Stomach smooth muscle (tissue), 2 donors: Measurements from ENCODE around the gene AQP5.

Source experiments
- H3K27ac ChIP-seq: one replicate; pipeline ENCODE4 v1.7.0; 2013; ENCODE audit warnings: mild to moderate bottlenecking, low read length, inconsistent platforms
- H3K27me3 ChIP-seq, 2 donors: one replicate each; pipeline ENCODE4 v1.7.0; 2013; ENCODE audit warnings: low read length in 2 of 2; ENCODE audit not compliant: insufficient read depth in 2 of 2, control insufficient read depth in 1 of 2
- H3K36me3 ChIP-seq, 2 donors: one replicate each; pipeline ENCODE4 v1.7.0; 2013; ENCODE audit warnings: low read length in 2 of 2; ENCODE audit not compliant: control insufficient read depth in 2 of 2, insufficient read depth in 2 of 2
- H3K4me1 ChIP-seq: one replicate; pipeline ENCODE4 v1.7.0; 2013; ENCODE audit warnings: low read length; ENCODE audit not compliant: control insufficient read depth, insufficient read depth
- H3K4me3 ChIP-seq, 2 donors: one replicate each; pipeline ENCODE4 v1.7.0; 2013; ENCODE audit warnings: low read length in 2 of 2
- H3K9ac ChIP-seq, 2 donors: one replicate each; pipeline ENCODE4 v1.7.0; 2013; ENCODE audit warnings: low read length in 2 of 2, mild to moderate bottlenecking in 1 of 2
- H3K9me3 ChIP-seq, 2 donors: one replicate each; pipeline ENCODE4 v1.7.0; 2013; ENCODE audit warnings: low read length in 2 of 2; ENCODE audit not compliant: control insufficient read depth in 2 of 2
- donor health status: healthy.
- donor health status: Pancreatic carcinoma.

Gene AQP5

GRCh38 chr12:49951411-49952240 lies 10.0 kb upstream of the AQP5 start:
- Histone ChIP-seq H3K4me3 (no peak overlapping the region), H3K9ac (no peak overlapping the region), H3K4me1 (peaks cover 4% of the 10 kb centered on the region), H3K27me3 (peaks cover 26 to 27% of the 10 kb centered on the region in 2 donors), H3K9me3 (no peaks in the 10 kb centered on the region), H3K36me3 (no peaks in the 10 kb centered on the region), H3K27ac (no peak overlapping the region)

GRCh38 chr12:49952391-49953055 lies 9.1 kb upstream of the AQP5 start:
- Histone ChIP-seq H3K36me3 (no peaks in the 10 kb centered on the region), H3K4me3 (no peak overlapping the region), H3K27ac (no peak overlapping the region), H3K9me3 (no peaks in the 10 kb centered on the region), H3K27me3 (peaks cover 28 to 33% of the 10 kb centered on the region in 2 donors), H3K9ac (no peak overlapping the region), H3K4me1 (peaks cover 4% of the 10 kb centered on the region)

- peaks cover 4% of the 10 kb centered on the region for H3K4me1 ChIP-seq
- no peak overlapping the region for H3K9ac ChIP-seq
- no peak overlapping the region for H3K27ac ChIP-seq
- peaks cover 31 to 40% of the 10 kb centered on the region in 2 donors for H3K27me3 ChIP-seq
- no peaks in the 10 kb centered on the region for H3K36me3 ChIP-seq
- no peak overlapping the region for H3K4me3 ChIP-seq
- no peaks in the 10 kb centered on the region for H3K9me3 ChIP-seq
Measured at GRCh38 chr12:49953151-49953550, 8.5 kb upstream of the AQP5 start.

GRCh38 chr12:49953961-49954846 lies 7.5 kb upstream of the AQP5 start:
- H3K9me3 ChIP-seq: no peaks in the 10 kb centered on the region
- no peak overlapping the region for H3K9ac ChIP-seq
- H3K27ac ChIP-seq: no peak overlapping the region
- peaks cover 4% of the 10 kb centered on the region for H3K4me1 ChIP-seq
- H3K27me3 ChIP-seq: peaks cover 41 to 49% of the 10 kb centered on the region in 2 donors
- no peaks in the 10 kb centered on the region for H3K36me3 ChIP-seq
- H3K4me3 ChIP-seq: no peak overlapping the region

GRCh38 chr12:49954863-49955830 lies 6.5 kb upstream of the AQP5 start:
- H3K27me3 ChIP-seq: peaks cover 49 to 58% of the 10 kb centered on the region in 2 donors
- no peaks in the 10 kb centered on the region for H3K9me3 ChIP-seq
- no peaks in the 10 kb centered on the region for H3K36me3 ChIP-seq
- H3K4me3 ChIP-seq: no peak overlapping the region
- H3K4me1 ChIP-seq: peaks cover 4% of the 10 kb centered on the region
- no peak overlapping the region for H3K27ac ChIP-seq
- no peak overlapping the region for H3K9ac ChIP-seq

- no peaks in the 10 kb centered on the region for H3K9me3 ChIP-seq
- H3K36me3 ChIP-seq: no peaks in the 10 kb centered on the region
- H3K4me1 ChIP-seq: peaks cover 6% of the 10 kb centered on the region
- no peak overlapping the region for H3K9ac ChIP-seq
- peaks cover 57 to 68% of the 10 kb centered on the region in 2 donors for H3K27me3 ChIP-seq
- no peak overlapping the region for H3K27ac ChIP-seq
- H3K4me3 ChIP-seq: no peak overlapping the region
Measured at GRCh38 chr12:49955899-49956662, 5.6 kb upstream of the AQP5 start.

GRCh38 chr12:49956663-49957569 lies 4.8 kb upstream of the AQP5 start:
- Histone ChIP-seq H3K27me3 (peaks cover 55 to 71% of the 10 kb centered on the region in 2 donors), H3K9me3 (no peaks in the 10 kb centered on the region), H3K36me3 (no peaks in the 10 kb centered on the region), H3K27ac (no peak overlapping the region), H3K4me1 (peaks cover 10% of the 10 kb centered on the region), H3K4me3 (no peak overlapping the region), H3K9ac (no peak overlapping the region)

- Histone ChIP-seq H3K9me3 (no peaks in the 10 kb centered on the region), H3K4me3 (no peak overlapping the region), H3K27me3 (peaks cover 55 to 71% of the 10 kb centered on the region in 2 donors), H3K9ac (no peak overlapping the region), H3K36me3 (no peaks in the 10 kb centered on the region), H3K4me1 (peaks cover 10% of the 10 kb centered on the region), H3K27ac (no peak overlapping the region)
Measured at GRCh38 chr12:49957570-49957967, 4.1 kb upstream of the AQP5 start.
